Stimulated activated naive CD4-positive, alpha-beta T cell (primary cell): Measurements from ENCODE around the gene CDC42EP3.

Source experiments
- DNase-seq, 6 experiments: peaks; one replicate each; lab custom pipeline; 2025; lab: John Stamatoyannopoulos, UW

Gene CDC42EP3

DNA sequence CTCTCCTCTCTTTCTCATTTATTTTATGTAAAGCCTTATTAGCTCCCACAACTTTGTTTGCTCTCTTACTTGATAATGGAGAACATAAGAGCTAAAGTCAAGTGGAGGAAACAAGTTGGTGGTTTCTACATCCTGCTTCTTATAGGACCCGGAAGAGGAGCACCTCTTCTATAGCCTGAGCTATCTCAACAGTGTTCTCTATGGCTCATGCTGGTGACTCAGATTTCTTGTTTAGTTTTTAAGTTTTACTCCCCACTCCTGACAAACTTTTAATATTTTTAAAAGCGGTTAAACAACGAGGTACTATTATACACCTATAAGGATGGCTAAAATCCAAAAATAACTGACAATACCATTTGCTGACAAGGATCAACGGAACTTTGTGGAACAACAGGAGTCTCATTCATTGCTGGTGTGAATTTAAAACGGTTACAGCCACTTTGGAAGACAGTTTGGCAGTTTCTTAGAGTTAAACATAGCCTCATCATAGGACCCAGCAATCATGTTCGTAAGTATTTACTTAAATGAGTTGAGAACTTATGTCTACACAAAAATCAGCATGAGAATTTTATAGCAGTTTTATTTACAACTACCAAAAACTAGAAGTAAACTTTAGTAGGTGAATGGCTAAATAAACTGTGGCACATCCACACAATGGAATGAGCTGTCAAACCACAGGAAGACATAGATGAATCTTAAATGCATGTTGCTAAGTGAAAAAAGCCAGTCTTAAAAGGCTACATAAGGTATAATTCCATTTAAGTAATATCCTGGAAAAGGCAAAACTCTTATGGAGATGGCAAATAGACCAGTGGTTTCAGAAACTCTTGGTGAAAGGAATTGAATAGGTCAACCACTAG, 12.7 kb upstream of the CDC42EP3 start:
- DNase-seq, result peak in 3 of 6 experiments; percentile 23 to 56 (median 41)

DNA sequence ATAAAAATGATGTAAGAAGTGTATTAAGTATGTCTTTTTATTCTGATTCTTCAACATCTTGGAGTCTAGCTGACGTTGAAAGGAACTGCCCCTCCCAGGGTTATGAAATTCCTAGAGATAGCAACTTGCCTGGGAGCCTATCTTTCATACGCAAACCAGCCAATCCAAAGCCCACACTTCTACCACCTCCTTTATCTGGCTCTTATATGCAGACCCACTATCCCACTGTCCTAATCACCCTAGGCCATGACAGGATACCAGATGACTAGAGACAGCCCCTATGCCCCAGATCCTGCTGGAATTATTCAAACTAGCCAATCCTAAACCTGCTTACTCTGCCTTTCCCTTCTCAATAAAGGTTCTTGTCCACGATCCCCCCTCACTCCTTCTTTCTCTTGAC, 11.8 kb upstream of the CDC42EP3 start:
- DNase-seq, result no peak

DNA sequence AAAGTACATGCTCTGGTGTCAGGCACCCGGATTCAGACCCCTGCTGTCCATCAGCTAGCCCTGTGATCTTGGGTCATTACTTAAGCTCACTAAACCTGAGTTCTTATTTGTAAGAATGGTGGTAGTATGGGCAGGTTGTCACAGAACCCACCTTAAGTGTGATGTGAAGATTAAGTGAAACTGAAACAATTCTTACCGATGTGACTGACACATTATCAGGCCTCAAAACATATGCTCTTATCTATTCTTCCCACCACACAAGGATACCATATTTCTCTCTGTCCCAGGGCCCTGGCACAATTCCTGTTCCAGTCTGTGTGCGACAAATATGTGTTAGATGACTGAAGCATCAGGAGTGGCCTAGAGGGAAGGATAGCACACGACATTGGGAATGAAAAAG, 11.0 kb upstream of the CDC42EP3 start:
- no peak for DNase-seq

DNA sequence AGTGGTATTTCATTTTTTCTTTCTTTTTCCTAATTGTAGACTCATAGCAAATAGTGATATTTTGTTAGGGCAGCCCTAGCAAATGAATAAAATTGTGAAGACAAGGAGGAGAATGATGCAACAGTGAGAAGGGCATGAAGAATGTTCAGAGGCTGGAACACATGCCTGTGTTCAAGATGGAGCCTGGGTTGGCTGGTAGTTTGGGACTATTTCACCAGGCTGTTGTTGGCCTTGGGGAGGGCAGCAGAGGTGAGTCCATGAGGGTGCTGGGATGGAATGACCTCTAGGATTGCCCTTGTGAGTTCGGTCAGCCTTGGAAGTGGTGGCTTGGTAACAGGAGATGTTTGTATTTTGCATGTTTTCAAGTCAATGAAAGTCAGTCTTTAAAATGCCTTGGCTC, 10.1 kb upstream of the CDC42EP3 start:
- no peak for DNase-seq

DNA sequence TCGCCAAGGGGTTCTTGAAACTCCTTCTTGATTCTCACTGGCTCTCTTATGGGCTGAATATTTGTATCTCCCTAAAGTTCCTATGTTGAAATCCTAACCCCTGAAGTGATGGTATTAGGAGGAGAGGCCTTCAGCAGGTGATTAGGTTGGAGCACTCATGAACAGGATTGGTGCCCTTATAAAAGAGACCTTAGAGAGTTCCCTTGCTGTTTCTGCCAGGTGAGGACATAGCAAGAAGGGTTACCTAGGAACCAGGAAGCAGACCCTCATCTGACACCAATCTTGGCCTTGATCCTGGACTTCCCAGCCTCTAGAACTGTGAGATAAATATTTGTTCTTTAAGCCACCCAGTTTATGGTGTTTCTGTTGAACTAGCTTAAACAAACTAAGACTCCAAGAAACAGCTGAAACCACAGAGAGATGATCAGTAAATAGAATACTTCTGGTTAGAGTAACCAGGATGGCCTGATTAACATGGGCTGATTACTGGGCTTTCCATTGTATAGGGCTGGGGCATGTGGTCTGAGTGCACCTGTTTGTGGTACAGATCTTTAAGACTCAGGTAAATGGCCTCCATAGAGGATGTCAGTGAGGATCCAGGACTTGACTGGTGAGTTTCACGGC, 7.7 kb upstream of the CDC42EP3 start:
- no peak for DNase-seq

DNA sequence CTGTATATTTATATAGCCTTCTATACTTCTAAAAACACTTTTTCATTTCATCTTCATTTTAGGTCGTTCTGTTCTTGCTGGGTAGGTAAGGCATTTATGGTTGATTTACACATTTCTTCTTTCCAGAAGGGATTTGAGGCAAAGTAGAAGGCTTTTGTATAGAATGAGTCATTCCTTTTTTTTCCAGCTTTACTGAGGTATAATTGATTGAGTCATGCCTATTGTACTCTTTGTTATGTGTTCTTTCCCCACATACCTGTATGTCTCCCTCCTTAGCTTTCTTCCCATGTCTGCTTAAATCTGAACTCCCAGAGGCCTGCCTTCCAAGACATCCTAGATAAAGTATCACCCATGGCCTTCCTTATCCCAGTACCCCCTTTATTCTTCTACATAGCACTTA, 4.8 kb upstream of the CDC42EP3 start:
- no peak for DNase-seq

DNA sequence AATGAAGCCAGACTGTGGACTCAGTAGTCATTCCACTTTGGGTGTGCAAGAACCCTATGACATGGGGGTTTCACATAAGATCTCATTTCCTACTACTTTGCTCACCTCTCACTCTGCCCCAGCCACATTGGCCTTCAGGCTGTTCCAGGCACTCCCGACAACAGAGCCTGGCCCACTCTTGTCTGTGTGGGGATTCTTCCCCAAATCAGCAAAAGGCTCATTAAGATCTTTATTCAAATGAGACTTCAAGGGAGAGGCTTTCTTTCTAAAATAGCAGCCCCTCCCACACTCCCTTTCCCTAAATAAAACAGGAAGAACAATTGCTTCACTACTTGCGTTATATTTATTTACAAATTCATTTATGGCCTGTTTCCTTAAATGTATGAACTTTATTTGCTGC, 3.5 kb upstream of the CDC42EP3 start:
- DNase-seq, result no peak

DNA sequence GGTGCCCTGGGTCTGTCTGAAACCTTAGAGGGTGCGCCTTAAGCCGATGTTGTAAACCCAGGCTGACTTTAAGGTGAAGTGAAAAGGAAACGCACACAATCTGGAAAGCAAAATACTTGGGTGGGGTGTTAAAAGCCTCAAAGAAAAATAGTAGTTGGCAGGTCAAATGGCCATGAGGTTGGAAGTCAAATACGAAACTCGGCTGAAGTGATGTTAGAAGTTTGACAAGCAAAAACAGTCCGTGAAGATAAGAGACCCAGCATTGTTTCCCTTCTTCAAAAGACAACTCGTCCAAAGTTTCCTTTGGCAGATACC, 1.4 kb upstream of the CDC42EP3 start:
- DNase-seq, result no peak

DNA sequence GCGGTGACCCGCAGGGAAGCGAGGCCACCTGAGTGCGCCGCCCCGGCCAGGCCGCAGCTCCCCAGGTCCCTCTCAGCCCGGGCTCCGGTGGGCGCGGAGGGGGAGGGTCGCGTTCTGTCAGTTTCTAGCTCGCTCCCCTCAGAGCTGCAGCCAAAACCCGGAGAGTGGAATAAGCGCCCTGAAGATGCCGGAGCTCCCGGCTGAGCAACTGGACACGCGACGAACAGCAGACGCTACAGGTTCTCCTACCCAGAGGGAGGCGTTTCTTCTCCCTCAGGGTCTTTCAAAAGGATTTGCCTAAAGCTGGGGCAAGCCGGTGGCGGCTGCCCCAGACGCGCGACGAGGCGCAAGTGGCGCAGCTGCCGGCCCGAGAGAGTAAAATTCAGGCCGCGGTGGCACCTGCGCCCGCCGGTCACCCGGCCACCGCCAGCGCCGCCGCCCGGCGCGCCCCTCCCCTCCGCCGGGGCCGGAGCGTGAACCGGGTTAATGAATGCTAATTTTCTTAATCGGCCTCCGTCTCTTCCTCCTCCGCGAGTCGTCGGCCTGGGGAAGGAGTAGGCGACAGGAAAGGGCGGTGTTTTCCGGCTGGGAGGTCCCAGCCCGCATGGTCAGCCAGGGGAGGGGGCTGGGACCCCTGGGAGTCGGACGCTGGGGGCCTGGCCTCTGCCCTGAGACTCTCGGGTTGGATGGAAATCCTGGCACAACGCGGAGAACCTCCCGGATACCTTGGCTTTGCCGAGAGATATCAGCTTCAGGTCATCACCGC, 845 bp upstream of the CDC42EP3 start:
- peak; percentile 21 to 67 (median 59) for DNase-seq

DNA sequence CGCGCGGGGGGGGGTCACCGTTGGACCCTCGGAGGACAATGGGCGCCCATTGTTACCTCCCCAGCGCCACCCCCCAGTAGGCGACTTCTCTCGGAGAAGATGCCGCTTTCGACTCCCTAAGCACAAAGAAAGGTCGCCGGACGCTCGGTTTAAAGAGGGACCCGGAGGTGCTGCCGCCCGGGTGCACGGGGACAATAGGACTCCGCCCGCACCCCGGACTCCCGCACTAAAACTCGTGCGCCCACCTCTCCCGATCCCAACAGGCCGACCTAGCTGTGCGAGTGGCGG, 318 bp upstream of the CDC42EP3 start:
- DNase-seq, result peak in 1 of 6 experiments; percentile 62

DNA sequence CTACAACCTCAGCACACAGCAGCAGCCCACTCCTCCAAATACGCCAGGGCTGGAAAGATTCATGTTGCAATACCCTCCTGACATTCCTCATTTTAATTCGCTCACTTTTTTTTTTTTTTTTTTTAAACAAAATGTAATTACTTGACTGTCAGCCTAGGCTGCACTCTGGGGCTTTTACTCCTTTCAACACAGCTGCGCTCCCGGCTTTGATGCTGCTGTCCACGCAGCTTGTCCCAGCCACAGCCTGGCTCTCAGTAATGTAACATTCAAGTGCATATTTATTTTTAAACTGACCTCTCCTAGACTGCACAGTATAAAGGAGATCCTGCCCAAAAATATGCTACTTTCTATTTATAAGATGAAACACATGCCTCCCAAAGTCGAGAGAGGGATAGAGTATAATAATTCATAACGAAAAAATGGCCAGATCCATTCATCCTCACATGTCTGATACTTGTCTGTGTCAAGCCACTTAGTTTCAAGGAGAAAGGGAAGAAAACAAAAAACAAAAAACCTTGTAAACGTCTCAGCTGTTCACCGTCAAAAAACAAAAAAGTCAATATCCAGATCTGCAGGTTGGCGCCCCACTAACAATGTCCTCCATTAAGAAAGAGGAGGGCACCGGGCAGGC, 949 bp downstream of the CDC42EP3 start:
- DNase-seq, result no peak

DNA sequence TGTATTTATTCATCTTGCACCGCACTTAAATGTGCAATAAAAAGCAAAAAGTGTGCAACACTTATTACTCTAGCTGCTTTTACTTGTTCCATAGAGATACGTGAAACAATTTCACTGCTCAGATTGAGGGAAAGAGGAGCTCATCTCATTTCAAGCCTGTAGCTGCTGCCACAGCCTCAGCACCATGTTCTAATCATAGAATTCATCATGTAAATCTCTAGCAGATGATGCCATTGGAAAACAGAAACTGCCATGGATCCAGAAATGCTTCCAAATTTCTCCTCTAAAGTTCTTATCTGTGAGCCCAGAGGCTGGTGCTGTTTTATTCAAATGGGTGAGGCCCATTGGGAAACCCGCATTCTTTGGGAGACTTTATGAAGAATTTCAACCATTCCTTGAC, 2.0 kb downstream of the CDC42EP3 start:
- no peak for DNase-seq

DNA sequence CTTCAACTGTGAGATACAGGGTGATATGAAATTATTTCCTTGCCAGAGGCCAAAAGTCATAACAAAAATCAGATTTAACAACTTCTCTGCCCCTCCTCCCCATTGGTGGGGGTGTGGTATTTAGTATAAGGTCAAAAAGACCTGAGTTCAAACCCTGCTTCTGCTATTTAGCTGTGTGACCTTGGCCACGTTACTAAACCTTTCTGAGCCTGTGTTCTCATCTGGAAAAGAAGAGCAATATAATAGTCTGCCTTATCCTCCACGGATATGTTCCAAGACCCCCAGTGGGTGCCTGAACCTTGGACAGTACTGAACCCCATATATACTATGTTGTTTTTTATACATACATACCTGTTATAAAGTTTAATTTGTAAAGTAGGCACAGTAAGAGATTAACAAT, 3.7 kb downstream of the CDC42EP3 start:
- no peak for DNase-seq

DNA sequence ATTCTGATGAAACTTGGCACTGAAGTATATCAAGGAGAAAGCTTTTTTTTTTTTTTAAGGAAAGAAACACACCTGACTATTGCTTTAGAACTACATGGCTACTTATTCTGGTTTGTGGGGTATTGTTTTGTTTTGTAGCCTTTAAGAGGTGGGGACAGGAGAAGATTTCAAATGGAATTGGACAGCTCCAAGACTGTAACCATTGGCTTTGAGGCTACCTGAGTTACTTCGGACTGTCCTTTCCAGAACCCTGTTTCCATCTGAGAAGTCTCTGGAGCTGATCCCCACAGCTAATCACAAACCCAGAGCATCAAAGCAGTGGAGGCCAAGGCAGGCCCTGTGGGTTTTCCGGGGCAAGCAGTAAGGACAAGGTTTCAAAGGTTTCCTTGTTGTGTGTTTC, 4.7 kb downstream of the CDC42EP3 start:
- DNase-seq, result no peak

DNA sequence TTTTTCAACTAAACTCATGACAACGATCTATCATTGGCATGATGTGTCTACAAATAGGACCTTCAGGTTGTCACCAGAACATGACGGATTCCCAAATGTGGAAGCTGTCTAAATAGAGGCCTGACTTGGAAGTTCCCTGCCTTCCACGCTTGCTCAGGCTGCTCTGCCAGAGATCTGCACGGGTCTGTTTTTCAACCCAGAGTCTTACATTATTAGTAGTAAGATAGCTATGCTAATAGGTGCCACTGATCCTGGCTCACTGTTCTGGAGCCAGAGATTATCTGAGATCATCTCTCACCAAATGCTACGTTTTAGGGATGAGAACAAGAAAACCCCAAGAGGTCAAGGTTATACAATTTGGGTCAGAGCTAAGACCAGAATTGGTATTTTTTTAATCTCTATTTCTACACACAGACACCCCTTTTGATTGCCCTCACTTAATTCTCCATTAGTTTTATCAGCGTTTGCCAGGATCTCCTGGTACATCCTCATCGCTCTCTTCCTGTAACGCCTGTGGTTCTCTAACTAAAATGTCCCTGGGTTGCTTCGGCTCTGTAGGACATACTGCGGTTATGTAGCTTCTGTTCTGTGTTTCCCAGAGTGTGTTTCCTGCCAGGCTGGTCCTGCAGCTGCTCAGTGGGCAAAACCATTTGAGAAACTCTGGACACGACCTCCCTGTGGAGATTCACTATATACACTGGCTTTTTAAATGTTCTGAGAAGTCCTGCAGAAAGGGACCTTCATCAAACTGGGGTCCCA, 5.7 kb downstream of the CDC42EP3 start:
- no peak for DNase-seq

DNA sequence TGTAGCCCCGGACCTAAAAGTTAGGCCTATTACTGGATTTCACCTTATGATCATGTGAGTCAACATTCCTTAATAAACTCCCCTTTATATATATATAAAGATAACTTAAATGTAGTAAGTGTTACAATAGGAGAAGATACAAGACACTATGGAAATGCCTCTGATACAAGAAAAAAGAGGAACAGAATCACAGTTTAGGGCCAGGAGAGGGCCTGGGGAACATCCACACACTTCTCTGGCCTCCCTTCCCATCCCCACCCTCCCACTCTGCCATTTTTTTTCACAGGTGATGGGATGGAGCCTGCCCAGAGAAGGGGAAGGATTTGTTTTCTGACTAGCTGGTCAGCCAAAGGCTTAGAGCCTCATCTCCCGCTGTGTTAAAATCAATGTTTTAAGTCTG, 6.4 kb downstream of the CDC42EP3 start:
- no peak for DNase-seq

DNA sequence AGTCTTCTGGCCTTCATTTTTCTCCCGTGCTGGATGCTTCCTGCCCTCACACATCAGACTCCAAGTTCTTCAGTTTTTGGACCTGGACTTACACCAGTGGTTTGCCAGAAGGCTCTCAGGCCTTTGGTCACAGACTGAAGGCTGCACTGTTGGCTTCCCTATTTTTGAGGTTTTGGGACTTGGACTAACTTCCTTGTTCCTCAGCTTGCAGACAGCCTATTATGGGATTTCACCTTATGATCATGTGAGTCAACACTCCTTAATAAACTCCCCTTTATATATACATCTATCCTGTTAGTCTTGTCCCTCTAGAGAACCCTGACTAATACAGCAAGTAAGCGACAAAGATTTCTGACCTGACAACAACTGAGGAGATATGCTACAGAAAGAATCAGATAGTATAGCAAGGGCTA, 7.2 kb downstream of the CDC42EP3 start:
- DNase-seq, result no peak

DNA sequence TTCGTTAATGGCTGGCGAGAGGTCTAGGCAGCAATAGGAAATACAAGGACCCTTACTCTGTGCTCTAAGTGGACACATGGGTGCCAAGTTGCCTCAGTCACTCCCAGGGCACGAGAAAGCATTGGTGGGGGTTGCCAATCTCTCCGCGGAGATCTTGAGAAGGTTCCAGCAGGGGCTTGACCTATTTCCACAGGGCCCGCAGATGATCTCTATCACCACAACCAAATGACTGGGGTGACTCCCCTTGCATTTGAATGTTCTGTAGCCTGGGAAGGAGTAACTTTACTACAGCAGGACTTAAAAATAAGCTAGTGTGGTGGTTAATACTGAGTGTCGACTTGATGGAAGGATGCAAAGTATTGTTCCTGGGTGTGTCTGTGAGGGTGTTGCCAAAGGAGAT, 8.1 kb downstream of the CDC42EP3 start:
- DNase-seq, result no peak

DNA sequence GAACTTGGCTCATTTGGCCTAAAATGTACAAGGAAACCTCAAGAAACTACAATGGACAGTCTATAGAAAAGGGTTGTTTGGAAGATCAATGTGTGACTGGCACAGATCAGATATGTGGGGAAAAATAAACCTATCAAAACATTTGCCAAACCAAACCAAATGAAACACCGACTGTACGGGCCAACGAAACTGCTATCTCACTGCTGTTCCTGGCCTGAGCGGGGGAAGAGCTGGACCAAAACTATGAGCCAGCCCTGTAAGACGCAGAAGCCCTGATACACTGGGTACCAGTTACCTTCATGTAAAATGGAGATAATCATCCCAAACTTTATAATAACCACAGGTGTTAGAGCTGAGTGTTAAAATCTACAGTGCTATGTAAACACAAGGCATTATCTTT, 11.7 kb downstream of the CDC42EP3 start:
- DNase-seq, result no peak

DNA sequence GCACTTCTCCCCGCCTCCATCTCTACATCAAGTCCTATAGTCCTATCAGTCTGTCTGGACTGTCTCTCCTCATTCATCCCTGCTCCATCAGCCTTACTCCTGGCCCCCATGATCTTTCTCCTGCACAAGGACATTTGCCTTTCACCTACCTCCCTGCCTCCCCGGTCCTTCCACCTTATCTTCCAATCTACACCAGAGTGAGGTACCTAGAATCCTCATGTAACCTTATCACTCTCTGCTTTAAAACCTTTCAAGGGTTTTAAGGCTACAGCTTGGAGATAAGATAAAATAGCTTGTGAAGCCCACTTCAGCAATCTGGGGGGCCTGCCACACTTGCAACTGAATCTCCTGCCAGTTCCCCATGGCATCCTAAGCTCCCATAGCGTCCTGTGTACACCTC, 12.8 kb downstream of the CDC42EP3 start:
- DNase-seq, result no peak

DNA sequence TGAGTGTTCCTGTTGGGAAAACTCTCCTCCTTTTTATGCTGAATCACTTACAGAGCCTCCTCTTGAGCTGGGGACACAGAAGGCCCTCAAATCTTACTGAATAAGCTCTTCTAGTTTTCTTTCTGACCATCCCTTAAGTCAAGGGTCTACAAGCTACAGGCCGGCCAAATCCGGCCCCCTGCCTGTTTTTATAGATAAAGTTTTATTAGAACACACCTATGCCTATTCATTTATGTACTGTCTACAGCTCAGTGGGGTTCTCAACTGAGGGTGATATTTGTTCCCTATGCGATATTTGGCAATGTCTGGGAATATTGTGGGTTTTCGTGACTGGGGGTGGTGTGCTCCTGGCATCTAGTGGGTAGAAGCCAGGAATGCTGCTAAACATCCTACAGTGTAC, 14.0 kb downstream of the CDC42EP3 start:
- no peak for DNase-seq
